HEK293 (cell line): ENCODE results near the gene SIX4.
A peak's percentile ranks its signal among the peaks of the same experiment; 100 is the strongest.

Experiments used
- CTCF ChIA-PET: fragments of 350-600 bp; formaldehyde crosslinking; extraction: SDS; loops from one replicate; lab custom pipeline; 2021; ENCODE audit warnings: antibody characterized with exemption; lab: Yijun Ruan, JAX
- POLR2A ChIA-PET: fragments of 300-600 bp; formaldehyde crosslinking; extraction: SDS; loops from one replicate; lab custom pipeline; 2020; ENCODE audit warnings: antibody characterized with exemption, inconsistent platforms; lab: Yijun Ruan, JAX
- H3K27ac ChIP-seq: fragments of 200-500 bp; sonication (Bioruptor generic); 2 replicates; pipeline ENCODE4 v1.5.1; 2014; ENCODE audit warnings: low read depth, low read length, control low read depth, inconsistent platforms; ENCODE audit errors: extremely low read depth
- H3K36me3 ChIP-seq, 2 experiments: fragments of 200-500 bp in 1 of 2; sonication (Bioruptor generic) in 1 of 2; 1 replicate in 1 of 2; 2 replicates in 1 of 2; pipeline ENCODE4 v1.5.1; 2014 to 2017; ENCODE audit warnings: inconsistent platforms in 2 of 2, low read length in 2 of 2; ENCODE audit not compliant: control insufficient read depth in 2 of 2, insufficient read depth in 1 of 2
- H3K4me1 ChIP-seq: fragments of 200-500 bp; sonication (Bioruptor generic); 2 replicates; pipeline ENCODE4 v1.5.1; 2014; ENCODE audit warnings: mild to moderate bottlenecking, low read length, inconsistent platforms; ENCODE audit not compliant: control insufficient read depth, insufficient read depth
- H3K4me3 ChIP-seq: 2 replicates; pipeline ENCODE4 v1.5.1; 2011; ENCODE audit warnings: low read depth, mild to moderate bottlenecking, control low read depth, low read length, moderate library complexity
- H3K9me3 ChIP-seq: fragments of 200-500 bp; sonication (Bioruptor generic); 2 replicates; pipeline ENCODE4 v1.5.1; 2014; ENCODE audit warnings: low read depth, low read length, inconsistent platforms; ENCODE audit not compliant: control insufficient read depth, insufficient read depth
- ATF2 ChIP-seq: fragments of 450-650 bp; formaldehyde crosslinking; IDR thresholded peaks from 2 replicates; pipeline ENCODE4 v1.5.1; 2016; ENCODE audit warnings: missing biosample characterization, missing genetic modification characterization, low read depth
- CTCF ChIP-seq: fragments of 450-650 bp; formaldehyde crosslinking; IDR thresholded peaks from 2 replicates; pipeline ENCODE4 v1.5.1; 2016; ENCODE audit warnings: missing biosample characterization, missing genetic modification characterization
- EGR2 ChIP-seq: fragments of 450-650 bp; formaldehyde crosslinking; IDR thresholded peaks from 2 replicates; pipeline ENCODE4 v1.5.1; 2016; ENCODE audit warnings: low read depth, missing biosample characterization, missing genetic modification characterization
- FEZF1 ChIP-seq: fragments of 450-650 bp; formaldehyde crosslinking; IDR thresholded peaks from 2 replicates; pipeline ENCODE4 v1.5.1; 2016; ENCODE audit warnings: missing biosample characterization, missing genetic modification characterization
- GLIS1 ChIP-seq: fragments of 450-650 bp; formaldehyde crosslinking; IDR thresholded peaks from 2 replicates; pipeline ENCODE4 v1.5.1; 2016; ENCODE audit warnings: missing biosample characterization, missing genetic modification characterization
- KLF9 ChIP-seq: fragments of 450-650 bp; formaldehyde crosslinking; IDR thresholded peaks from 2 replicates; pipeline ENCODE4 v1.5.1; 2016; ENCODE audit warnings: missing biosample characterization, missing genetic modification characterization, low read depth
- OSR2 ChIP-seq: fragments of 450-650 bp; formaldehyde crosslinking; IDR thresholded peaks from 2 replicates; pipeline ENCODE4 v1.5.1; 2016; ENCODE audit warnings: missing biosample characterization, missing genetic modification characterization
- PATZ1 ChIP-seq: fragments of 450-650 bp; formaldehyde crosslinking; IDR thresholded peaks from 2 replicates; pipeline ENCODE4 v1.5.1; 2016; ENCODE audit warnings: missing biosample characterization, missing genetic modification characterization
- PRDM1 ChIP-seq: fragments of 450-650 bp; formaldehyde crosslinking; IDR thresholded peaks from 2 replicates; pipeline ENCODE4; 2016; ENCODE audit warnings: missing biosample characterization, missing genetic modification characterization
- SP7 ChIP-seq: fragments of 450-650 bp; formaldehyde crosslinking; IDR thresholded peaks from 2 replicates; pipeline ENCODE4 v1.5.1; 2016; ENCODE audit warnings: missing biosample characterization, missing genetic modification characterization
- WT1 ChIP-seq: fragments of 450-650 bp; formaldehyde crosslinking; IDR thresholded peaks from 2 replicates; pipeline ENCODE4 v1.5.1; 2016; ENCODE audit warnings: missing biosample characterization, missing genetic modification characterization
- ZBTB17 ChIP-seq: fragments of 450-650 bp; formaldehyde crosslinking; IDR thresholded peaks from 2 replicates; pipeline ENCODE4 v1.5.1; 2016; ENCODE audit warnings: missing biosample characterization, missing genetic modification characterization
- ZEB2 ChIP-seq: fragments of 450-650 bp; formaldehyde crosslinking; IDR thresholded peaks from 2 replicates; pipeline ENCODE4 v1.5.1; 2016; ENCODE audit warnings: missing biosample characterization, missing genetic modification characterization
- ZFHX2 ChIP-seq: fragments of 450-650 bp; formaldehyde crosslinking; conservative IDR thresholded peaks from 2 replicates; pipeline ENCODE4 v1.5.1; 2016; ENCODE audit warnings: missing biosample characterization, missing genetic modification characterization
- ZNF148 ChIP-seq: fragments of 450-650 bp; formaldehyde crosslinking; IDR thresholded peaks from 2 replicates; pipeline ENCODE4 v1.5.0; 2017; ENCODE audit warnings: missing biosample characterization, missing genetic modification characterization, borderline replicate concordance
- ZNF157 ChIP-seq: fragments of 450-650 bp; formaldehyde crosslinking; IDR thresholded peaks from 2 replicates; pipeline ENCODE4 v1.5.1; 2016; ENCODE audit warnings: missing biosample characterization, missing genetic modification characterization
- ZNF292 ChIP-seq: fragments of 450-650 bp; formaldehyde crosslinking; IDR thresholded peaks from 2 replicates; pipeline ENCODE4 v1.5.1; 2016; ENCODE audit warnings: low read depth, missing biosample characterization, missing genetic modification characterization, borderline replicate concordance
- ZNF398 ChIP-seq: fragments of 450-650 bp; formaldehyde crosslinking; IDR thresholded peaks from 2 replicates; pipeline ENCODE4 v1.5.1; 2017; ENCODE audit warnings: missing biosample characterization, missing genetic modification characterization
- ZNF629 ChIP-seq: fragments of 450-650 bp; formaldehyde crosslinking; IDR thresholded peaks from 2 replicates; pipeline ENCODE4 v1.5.1; 2017; ENCODE audit warnings: missing biosample characterization, missing genetic modification characterization
- ZNF768 ChIP-seq: fragments of 450-650 bp; formaldehyde crosslinking; IDR thresholded peaks from 2 replicates; pipeline ENCODE4 v1.5.1; 2018; ENCODE audit warnings: missing biosample characterization, mild to moderate bottlenecking, missing genetic modification characterization
- TF ChIP-seq, protein P1 (sequence below): fragments of 450-650 bp; formaldehyde crosslinking; IDR thresholded peaks from 2 replicates; pipeline ENCODE4 v1.5.1; 2016; ENCODE audit warnings: missing biosample characterization, missing genetic modification characterization
- TF ChIP-seq, protein P2 (sequence below): fragments of 450-650 bp; formaldehyde crosslinking; IDR thresholded peaks from 2 replicates; pipeline ENCODE4 v1.5.1; 2017; ENCODE audit warnings: missing biosample characterization, missing genetic modification characterization
- TF ChIP-seq, protein P3 (sequence below): sonication (generic); formaldehyde crosslinking; IDR thresholded peaks from 2 replicates; pipeline ENCODE4 v1.8.1; 2022; ENCODE audit warnings: mild to moderate bottlenecking, moderate library complexity, missing genetic modification reagents

The SIX4 gene

GRCh38 chr14:60662982-60663381 lies 61.2 kb downstream of the SIX4 start:
- ChIA-PET CTCF (interaction anchor here (0.6 kb wide), 1 partner anchor 32 kb away, joined by 3 read pairs; no protein-coding TSS in a partner anchor), POLR2A (interaction anchor here (1.0 kb wide), 1 partner anchor 13 kb away, joined by 8 read pairs; the partner anchor contains the start of gene SIX1)
- H3K4me1 ChIP-seq: peaks cover 17% of the 10 kb centered on the region
- no peaks in the 10 kb centered on the region for H3K9me3 ChIP-seq
- H3K27ac ChIP-seq: no peak overlapping the region
- H3K4me3 ChIP-seq: no peak overlapping the region
- no peaks in the 10 kb centered on the region for H3K36me3 ChIP-seq
- TF ChIP-seq WT1 (peak; percentile 41), SP7 (tag by site-specific recombination) (peak; percentile 54; the same call in 1 of the 2 replicates), ZEB2 (tag by site-specific recombination) (0 out of 2 replicates have a peak, but pooled peaks have one; percentile 16), EGR2 (tag by site-specific recombination) (peak; percentile 70), ATF2 (tag by site-specific recombination) (peak; percentile 58), ZBTB17 (tag by site-specific recombination) (peak; percentile 56; the same call in 1 of the 2 replicates), GLIS1 (tag by site-specific recombination) (0 out of 2 replicates have a peak, but pooled peaks have one; percentile 8), ZNF148 (tag by site-specific recombination) (no peak), CTCF (no peak), FEZF1 (0 out of 2 replicates have a peak, but pooled peaks have one; percentile 7), KLF9 (tag by site-specific recombination) (no peak), ZNF629 (peak; percentile 78), PRDM1 (tag by site-specific recombination) (no peak), ZFHX2 (tag by site-specific recombination) (peak; percentile 84), ZNF157 (tag by site-specific recombination) (no peak), PATZ1 (tag by site-specific recombination) (0 out of 2 replicates have a peak, but pooled peaks have one; percentile 19), ZNF292 (tag by site-specific recombination) (no peak), OSR2 (tag by site-specific recombination) (peak; percentile 72), ZNF768 (tag by site-specific recombination) (no peak), ZNF398 (no peak)
- TF ChIP-seq, protein P1, sequence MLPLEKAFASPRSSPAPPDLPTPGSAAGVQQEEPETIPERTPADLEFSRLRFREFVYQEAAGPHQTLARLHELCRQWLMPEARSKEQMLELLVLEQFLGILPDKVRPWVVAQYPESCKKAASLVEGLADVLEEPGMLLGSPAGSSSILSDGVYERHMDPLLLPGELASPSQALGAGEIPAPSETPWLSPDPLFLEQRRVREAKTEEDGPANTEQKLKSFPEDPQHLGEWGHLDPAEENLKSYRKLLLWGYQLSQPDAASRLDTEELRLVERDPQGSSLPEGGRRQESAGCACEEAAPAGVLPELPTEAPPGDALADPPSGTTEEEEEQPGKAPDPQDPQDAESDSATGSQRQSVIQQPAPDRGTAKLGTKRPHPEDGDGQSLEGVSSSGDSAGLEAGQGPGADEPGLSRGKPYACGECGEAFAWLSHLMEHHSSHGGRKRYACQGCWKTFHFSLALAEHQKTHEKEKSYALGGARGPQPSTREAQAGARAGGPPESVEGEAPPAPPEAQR (tag by site-specific recombination): no peak
- TF ChIP-seq, protein P2, sequence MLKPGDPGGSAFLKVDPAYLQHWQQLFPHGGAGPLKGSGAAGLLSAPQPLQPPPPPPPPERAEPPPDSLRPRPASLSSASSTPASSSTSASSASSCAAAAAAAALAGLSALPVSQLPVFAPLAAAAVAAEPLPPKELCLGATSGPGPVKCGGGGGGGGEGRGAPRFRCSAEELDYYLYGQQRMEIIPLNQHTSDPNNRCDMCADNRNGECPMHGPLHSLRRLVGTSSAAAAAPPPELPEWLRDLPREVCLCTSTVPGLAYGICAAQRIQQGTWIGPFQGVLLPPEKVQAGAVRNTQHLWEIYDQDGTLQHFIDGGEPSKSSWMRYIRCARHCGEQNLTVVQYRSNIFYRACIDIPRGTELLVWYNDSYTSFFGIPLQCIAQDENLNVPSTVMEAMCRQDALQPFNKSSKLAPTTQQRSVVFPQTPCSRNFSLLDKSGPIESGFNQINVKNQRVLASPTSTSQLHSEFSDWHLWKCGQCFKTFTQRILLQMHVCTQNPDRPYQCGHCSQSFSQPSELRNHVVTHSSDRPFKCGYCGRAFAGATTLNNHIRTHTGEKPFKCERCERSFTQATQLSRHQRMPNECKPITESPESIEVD (tag by site-specific recombination): peak; percentile 56; the same call in 1 of the 2 replicates
- TF ChIP-seq, protein P3, sequence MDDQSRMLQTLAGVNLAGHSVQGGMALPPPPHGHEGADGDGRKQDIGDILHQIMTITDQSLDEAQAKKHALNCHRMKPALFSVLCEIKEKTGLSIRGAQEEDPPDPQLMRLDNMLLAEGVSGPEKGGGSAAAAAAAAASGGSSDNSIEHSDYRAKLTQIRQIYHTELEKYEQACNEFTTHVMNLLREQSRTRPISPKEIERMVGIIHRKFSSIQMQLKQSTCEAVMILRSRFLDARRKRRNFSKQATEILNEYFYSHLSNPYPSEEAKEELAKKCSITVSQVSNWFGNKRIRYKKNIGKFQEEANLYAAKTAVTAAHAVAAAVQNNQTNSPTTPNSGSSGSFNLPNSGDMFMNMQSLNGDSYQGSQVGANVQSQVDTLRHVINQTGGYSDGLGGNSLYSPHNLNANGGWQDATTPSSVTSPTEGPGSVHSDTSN: no peak
